Epithelial cell of alveolus of lung (primary cell): Measurements from ENCODE around the gene DCDC1. TPM values are rescaled to one million over a fixed set of nuclear protein-coding genes. Genes with fewer than 3 reads are reported as not detected.

Source experiments
- total RNA-seq: library from RNA; depleted of rRNA; stranded (reverse); fragments of >200 nt; gene quantifications from 2 replicates; pipeline ENCODE4 v1.2.1, GENCODE V29; 2015

The DCDC1 gene
- total RNA-seq = 0.08 TPM in 1 of 2 replicates, not detected in the other

GRCh38 chr11:31369348-31370329 lies at the start of gene DCDC1, which contains the start of gene DNAJC24:
TSS of gene DCDC1 (minus strand) at chr11:31369739. CDS start at chr11:31328280, 41,459 bp downstream.
TSS of gene DNAJC24 (plus strand) at chr11:31369860. CDS start at chr11:31370749, 889 bp downstream.

Other genes starting within 250 kb of the DCDC1 start
- gene DNAJC24, start 121 bp upstream of the DCDC1 start, total RNA-seq = 5.8 and 11.9 TPM in 2 replicates
- 4.6 and 10.1 TPM in 2 replicates for gene IMMP1L, start 139.9 kb upstream of the DCDC1 start, total RNA-seq
- 19.9 and 31.8 TPM in 2 replicates for gene ELP4, start 140.0 kb upstream of the DCDC1 start, total RNA-seq